HG03196 (cell line): ENCODE measurements around the gene CPA2.
"Not testable (repeated sequence)": the region's sequence is repeated elsewhere in the genome, so short reads cannot be mapped to it uniquely, and the experiment has no call there.

Experiments
- ATAC-seq: cut with Tn5 transposase; IDR thresholded peaks from one replicate; pipeline ENCODE4 v1.9.1; 2021; ENCODE audit not compliant: unreplicated experiment

CPA2 gene

DNA sequence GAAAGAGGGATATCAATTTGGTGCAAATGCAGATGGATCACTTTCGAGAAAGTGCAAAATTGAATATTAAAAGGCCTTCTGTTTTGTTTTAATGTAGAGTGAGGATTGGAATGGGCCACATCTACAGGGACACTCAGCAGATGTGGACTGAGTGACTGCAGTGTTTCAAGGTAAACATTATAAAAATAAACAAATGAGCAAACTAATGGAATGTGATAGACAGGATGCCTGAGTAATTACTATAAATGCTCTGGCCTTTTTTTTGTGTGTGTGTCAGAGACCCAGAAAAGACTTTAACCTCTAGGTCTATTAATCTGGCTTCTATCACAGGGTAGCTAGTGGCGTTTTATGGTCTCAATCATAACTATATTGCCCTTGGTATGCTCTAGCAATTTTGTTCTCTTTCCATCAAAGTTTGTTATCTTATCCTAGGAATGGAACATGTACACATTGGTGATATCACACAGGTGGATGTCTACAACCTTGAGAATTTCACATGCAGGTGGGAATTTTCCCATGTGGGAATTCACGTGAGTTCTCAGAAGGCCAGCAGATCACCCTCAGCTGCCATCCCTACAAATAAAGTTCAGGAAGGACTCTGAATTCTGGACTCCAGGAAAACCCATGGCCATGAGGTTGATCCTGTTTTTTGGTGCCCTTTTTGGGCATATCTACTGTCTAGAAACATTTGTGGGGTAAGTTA lies at the start of gene CPA2:
CPA2 (plus strand) TSS at position 606 of the 703 bp plus-strand sequence; CDS start at position 625, 19 bp downstream.
- ATAC-seq, result no peak

DNA sequence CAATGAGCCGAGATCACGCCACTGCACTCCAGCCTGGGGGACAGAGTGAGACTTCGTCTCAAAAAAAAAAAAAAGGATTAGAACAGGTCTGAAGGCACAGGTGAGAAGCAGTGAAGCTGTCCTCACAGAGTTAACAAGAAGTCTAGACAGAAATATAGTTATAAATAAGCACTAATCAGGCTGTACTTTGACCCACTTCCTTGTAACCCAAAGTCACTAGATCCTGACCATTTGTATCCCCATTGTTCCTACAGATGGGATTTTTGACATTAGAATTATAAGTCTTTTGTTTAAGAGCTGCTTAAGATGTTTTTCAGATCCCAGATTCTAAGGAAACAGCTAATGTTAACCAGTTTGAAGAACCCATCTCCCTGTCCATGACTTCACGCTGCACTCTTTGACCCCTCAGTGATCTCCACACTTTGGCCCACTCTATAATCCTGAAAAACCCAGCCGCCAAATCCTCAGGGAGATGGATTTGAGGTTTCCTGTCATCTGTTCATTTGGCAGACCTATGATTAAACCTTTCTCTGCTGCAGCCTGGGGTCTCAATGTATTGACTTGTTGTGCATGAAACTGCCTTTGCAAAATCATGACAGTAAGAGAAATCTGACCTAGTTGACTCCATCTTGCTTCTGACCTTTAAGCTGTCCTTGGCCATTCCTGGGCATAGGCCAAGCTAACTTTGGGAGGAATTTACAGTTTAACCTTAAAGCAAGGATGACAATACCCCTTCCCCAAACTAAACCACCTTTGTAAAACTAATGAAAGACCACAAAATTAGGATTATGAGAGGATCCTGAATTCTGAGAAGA lies 47.6 kb upstream of the CPA2 start:
- no peak for ATAC-seq

DNA sequence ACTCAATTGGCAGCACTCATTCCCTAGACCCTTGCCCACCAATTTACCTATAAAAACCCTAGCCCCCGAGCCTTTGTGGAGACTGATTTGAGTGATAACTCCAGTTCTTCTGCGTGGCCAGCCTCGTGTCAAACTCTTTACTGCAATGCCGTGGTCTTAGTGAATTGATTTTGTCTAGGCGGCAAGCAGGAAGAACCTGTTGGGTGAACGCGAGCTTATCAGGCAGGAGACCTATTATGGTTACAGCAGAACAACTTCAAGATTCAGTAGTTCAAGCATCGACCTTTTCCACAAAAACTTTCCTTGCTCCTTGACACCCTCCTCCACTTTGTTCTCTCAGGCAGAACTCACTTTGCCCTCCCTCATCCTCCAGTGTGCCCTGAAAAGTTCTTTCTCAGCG lies 46.8 kb upstream of the CPA2 start:
- ATAC-seq, result no peak

DNA sequence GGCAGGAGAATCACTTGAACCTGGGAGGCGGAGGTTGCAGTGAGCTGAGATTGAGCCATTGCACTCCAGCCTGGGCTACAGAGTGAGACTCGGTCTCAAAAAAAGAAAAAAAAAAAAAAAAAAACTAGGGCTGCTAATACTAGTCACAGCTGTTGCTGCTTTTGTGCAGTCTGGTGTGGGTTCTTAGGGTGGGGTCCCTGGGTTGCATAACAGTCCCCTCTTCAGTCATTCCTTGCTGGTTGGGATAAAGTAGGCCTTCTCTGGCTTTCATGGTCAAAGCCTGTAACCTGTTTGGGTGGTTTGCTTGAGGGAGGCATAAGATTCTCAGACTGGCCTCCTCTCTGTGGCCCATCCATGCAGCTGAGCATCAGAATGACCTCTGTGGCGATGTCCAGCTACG lies 44.9 kb upstream of the CPA2 start:
- ATAC-seq, result no peak

DNA sequence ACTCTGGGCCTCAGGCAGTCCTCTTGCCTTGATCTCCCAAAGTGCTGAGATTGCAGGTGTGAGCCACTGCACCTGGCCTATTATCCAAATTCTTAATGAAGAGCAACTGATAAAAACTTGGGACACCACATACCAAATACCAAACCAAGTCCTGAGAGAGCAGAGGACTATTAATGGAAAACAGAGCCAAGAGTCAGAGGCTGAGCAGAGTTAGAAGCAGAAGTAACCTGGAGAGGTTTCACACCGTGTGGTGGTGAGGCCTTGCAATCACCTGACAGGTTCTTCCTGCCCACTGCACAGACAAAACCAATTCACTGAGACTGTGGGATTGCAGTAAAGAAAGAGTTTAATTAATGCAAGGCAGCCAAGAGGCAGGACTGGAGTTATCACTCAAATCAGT lies 43.0 kb upstream of the CPA2 start:
- no peak for ATAC-seq

DNA sequence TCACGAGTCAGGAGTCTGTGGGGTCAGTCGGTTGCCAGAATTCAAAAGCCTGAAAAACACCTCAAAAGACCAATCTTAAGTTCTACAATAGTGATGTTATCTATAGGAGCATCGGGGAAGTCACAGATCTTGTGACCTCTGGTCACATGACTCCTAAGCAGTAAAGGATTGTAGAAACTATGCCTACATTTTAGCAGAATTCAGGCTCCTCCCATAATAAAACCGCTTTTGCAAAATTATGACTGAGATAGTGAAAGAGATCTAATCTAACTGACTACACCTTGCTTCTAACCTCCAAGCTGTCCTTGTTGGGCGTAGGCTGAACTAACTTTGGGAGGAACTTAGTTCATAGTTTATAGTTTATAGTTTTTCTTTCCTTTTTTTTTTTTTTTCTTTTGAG lies 42.5 kb upstream of the CPA2 start:
- no peak for ATAC-seq

DNA sequence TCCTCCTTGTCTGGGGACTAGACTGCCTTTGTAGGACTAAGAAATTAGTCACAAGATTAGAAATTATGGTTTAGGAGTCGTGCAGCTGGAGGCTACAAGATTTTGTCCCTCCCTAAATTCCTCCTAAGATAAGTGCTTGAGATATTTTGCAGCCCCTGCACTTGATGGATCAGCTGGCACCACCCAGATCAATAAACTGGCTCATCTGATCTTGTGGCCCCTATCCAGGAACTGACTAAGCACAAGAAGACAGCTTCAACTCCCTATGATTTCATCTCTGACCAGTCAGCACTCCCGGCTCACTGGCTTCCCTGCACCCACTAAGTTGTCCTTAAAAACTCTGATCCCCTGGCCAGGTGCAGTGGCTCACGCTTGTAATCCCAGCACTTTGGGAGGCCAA lies 41.7 kb upstream of the CPA2 start:
- not testable (repeated sequence) for ATAC-seq

DNA sequence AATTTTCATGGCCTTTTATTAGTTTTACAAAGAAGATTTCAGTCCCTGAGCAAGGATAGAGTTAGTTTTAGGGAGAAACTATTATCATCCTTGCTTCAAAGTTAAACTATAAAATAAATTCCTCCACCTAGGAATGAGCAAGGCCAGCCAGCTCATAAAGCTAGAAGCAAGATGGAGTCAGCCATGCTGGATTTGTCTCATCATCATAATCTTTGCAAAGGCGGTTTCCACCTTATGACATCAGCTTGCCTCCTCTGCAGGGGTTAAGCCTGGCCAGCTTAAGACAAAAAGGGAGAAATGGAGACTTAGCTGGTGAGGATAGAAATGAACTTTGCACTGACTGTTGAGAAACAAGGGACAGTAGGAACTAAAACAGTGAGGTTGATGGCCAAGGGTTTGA lies 40.3 kb upstream of the CPA2 start:
- no peak for ATAC-seq

DNA sequence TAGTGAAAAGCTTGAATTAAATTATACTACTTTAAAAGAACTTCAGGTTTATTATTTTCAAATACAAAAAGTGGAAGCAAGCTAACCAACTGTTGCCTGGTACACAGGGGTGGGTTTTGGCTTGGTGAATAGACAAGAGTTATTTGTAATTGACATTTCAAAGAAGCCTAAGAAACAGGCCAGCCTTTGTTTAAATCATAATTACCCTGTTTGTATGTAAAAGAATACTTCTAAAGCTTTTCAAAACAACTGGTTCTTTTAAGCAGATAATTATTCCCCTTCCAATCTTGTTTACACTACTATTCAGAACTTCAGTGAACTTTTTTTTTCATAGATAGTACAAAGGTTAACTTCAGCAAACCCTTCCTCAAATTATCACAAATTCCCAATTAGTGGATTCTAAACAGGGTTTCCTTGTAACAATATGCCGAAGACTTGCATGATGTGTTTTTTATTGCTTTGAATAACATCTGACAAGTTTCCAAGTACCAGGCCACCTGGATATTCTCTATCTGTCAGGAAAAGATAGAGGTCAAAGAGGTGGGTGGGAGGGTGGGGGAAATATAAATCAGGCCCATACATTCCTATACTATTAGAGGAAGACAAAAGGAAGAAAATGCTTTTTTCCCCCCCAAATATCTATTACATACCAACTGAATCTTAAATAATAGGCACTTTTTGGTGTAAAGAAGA lies 38.6 kb upstream of the CPA2 start:
- ATAC-seq, result no peak

DNA sequence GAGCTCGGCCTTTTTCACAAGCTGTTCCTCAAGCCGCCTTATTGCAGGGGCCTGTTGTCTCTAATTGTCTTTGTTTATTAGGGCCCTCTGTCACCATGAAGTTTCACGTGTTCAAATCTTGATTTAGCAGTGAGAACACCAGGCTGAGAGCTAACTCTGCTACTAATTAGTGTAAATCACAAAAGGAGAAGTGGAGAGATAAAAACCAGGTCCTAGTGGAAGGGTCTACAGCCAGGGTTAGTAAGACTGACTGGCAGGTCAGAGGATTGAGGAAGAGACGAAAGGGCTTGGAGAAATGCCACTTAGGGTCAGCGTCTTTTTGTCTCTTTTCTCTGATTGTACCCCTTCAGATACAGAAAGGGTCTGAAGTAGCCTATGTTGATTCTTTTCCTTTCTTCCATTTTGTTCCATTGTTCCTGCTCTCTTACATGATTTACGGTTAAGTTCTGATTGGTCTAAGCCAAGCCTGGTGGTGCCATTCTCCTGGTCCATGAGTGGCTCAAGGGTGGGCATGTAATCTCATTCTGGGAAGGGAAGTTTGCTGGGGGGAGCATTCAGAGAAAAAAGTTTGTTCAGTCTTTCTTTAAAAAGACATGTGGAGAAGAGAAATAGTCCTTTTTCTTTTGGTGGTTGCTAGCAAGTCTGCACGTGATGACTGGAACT lies 37.7 kb upstream of the CPA2 start:
- no peak for ATAC-seq

DNA sequence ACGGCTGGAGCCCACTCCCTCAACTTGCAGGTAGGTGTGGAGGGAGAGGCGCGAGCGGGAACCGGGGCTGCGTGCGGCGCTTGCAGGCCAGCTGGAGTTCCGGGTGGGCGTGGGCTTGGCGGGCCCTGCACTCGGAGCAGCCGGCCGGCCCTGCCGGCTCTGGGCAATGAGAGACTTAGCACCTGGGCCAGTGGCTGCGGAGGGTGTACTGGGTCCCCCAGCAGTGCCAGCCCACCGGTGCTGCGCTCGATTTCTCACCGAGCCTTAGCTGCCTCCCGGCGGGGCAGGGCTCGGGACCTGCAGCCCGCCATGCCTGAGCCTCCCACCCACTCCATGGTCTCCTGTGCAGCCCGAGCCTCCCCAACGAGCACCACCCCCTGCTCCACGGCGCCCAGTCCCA lies 36.7 kb upstream of the CPA2 start:
- not testable (repeated sequence) for ATAC-seq

DNA sequence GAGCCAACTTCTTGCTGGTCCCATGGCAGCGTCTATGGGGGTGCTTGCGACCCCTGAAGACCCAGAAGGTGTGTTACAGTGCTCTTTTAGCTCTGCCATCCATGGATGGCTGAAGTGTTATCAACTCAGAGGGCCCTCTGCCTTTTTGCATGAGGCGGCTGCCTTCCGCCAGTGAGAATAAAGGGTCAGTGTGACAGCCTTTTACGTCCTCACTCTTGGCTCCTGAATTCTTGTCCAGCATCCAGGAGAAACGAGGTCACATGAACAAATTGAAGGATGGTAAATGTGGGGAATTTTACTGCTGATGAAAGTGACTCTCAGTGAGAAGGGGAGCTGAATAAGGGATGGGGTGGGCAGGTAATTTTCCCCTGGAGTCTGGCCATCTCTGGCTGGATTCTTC lies 34.9 kb upstream of the CPA2 start:
- no peak for ATAC-seq

DNA sequence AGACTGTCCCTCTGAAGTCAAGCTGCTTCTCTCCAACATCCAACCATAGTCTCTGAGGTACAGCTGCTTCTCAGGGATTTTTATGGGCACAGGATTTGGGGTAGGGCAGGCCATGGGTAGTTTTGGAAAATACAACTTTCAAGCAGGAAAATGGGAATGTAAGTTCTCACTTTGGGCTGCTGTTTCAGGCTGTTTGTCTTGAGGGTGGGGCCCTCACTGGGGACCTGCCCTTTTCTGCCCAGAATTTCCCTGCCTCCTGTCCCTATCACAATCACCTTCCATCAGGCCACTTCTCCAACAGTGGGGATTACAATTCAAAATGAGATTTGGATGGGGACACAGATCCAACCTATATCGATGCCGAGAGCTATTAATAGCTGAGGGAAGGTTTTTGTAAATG lies 34.5 kb upstream of the CPA2 start:
- no peak for ATAC-seq

DNA sequence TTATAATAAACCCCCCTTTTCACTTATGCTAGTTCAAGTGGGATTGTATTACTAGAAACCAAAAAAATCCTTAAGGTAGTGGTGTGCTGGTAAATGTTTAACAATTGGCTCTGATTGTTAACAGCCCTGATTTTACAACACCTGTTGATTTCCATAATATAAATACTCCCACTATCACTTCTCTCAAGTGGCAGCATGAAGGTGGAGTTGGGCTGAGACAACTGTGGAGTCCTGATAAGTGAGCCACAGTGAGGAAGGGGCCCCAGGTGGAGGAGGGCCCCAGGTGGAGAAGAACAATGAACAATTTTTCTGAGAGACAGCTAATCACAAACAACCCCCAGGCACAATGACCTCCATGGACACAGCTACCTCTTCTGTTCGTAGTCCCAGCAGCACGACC lies 32.6 kb upstream of the CPA2 start:
- ATAC-seq, result no peak

DNA sequence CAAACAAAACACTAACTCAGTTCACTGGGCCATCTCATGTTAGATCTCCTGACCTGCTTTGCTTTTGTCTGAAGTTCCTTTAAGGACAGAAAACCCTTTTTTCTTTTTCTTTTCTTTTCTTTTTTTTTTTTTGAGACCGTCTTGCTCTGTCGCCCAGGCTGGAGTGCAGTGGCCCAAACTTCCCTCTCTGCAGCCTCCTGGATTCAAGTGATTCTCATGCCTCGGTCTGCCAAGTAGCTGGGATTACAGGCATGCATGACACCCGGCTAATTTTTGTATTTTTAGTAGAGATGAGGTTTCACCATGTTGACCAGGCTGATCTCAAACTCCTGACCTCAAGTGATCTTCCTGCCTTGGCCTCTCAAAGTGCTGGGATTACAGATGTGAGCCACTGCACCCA lies 30.3 kb upstream of the CPA2 start:
- ATAC-seq, result not testable (repeated sequence)

DNA sequence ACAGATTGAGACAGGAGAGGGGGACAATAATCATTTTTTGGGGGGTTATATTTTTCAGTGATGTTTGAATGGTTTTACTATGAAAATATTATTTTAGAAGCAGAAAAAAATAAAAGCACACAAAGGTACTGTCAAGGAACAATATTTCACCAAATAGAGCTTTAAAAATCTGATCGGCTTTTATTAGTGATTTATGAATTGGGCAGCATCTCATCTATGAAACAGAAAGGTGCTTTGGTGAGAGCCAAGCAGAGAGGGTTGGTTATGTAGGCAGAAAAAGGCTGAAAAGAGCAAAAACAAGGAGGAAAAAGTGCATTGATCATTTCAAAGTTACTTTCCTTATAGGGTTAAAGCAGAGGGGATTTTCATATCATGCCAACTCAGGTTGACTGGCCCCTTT lies 26.4 kb upstream of the CPA2 start:
- no peak for ATAC-seq

DNA sequence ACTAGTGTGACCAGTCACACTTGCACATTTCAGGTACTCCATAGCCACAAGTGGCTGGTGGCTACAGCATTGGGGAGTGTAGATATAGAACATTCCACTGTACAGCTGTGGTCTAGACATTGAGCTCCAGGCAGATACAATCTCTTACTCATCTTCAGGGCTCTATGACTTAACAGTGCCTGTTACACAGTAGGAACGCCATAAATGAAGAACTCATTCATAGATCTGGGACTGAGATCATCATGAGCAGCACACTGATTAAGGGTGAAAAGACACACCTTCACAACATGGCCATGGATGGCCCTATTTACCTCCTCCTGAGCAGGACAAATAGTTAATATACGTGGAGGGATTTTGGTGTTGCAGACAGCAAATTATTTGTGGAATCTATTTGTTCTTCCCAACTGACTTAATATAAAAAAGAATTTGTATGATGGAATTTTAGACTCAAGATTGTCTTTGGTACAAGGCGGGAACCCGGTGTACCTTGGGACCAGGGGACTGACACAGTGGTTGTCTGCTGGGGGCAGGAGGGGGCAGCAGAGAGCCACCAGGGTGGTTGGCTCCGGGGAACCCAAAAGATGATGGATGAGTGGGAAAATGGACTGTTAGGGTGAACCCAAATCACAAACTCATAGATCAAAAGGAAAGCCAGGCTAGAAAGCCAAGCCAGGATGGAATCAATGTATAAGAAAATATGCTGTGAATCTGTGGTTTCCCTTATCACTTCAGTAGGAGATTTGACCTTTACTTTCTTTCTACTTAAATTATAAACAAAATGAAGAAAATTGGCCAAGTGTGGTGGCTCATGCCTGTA lies 24.3 kb upstream of the CPA2 start:
- ATAC-seq, result no peak

DNA sequence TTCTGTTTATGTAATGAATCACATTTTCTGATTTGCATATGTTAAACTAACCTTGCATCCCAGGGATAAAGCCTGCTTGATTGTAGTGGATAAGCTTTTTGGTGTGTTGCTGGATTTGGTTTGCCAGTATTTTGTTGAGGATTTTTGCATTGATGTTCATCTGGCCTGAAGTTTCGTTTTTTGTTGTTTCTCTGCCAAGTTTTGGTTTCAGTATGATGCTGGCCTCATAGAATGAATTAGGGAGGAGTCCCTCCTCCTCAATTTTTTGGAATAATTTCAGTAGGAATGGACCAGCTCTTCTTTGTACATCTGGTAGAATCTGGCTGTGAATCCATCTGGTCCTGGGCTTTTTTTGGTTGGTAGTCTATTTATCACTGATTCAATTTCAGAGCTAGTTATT lies 23.2 kb upstream of the CPA2 start:
- ATAC-seq, result not testable (repeated sequence)

DNA sequence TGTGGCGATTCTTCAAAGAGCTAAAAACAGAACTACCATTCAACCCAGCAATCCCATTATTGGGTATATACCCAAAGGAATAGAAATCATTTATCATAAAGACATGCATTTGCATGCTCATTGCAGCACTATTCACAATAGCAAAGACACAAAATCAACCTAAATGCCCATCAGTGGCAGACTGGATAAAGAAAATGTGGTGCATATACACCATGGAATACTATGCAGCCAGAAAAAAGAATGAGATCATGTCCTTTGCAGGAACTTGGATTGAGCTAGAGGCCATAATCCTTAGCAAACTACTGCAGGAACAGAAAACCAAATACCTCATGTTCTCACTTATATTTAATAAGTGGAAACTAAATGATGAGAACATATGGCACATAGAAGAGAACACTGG lies 20.2 kb upstream of the CPA2 start:
- not testable (repeated sequence) for ATAC-seq

DNA sequence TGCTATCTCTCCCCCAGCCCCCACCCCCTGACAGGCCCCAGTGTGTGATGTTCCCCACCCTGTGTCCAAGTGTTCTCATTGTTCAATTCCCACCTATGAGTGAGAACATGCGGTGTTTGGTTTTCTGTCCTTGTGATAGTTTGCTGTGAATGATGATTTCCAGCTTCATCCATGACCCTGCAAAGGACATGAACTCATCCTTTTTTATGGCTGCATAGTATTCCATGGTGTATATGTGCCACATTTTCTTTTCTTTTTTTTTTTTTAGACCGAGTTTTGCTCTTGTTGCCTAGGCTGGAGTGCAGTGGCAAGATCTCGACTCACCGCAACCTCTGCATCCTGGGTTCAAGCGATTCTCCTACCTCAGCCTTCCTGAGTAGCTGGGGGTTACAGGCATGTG lies 17.8 kb upstream of the CPA2 start:
- ATAC-seq, result not testable (repeated sequence)

DNA sequence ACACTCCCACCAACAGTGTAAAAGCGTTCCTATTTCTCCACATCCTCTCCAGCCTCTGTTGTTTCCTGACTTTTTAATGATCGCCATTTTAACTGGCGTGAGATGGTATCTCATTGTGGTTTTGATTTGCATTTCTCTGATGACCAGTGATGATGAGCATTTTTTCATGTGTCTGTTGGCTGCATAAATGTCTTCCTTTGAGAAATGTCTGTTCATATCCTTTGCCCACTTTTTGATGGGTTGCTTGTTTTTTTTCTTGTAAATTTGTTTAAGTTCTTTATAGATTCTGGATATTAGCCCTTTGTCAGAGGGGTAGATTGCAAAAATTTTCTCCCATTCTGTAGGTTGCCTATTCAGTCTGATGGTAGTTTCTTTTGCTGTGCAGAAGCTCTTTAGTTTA lies 17.0 kb upstream of the CPA2 start:
- not testable (repeated sequence) for ATAC-seq
